SK-N-SH (cell line): ENCODE results near the gene NAA20. TPM values are rescaled to one million over a fixed set of nuclear protein-coding genes. Genes with fewer than 3 reads are reported as not detected.

ENCODE experiments used
- CTCF ChIA-PET: fragments of 300-600, 350-600 bp; formaldehyde crosslinking; extraction: SDS; loops from one replicate; lab custom pipeline; 2021; lab: Yijun Ruan, JAX
- POLR2A ChIA-PET: fragments of 350-600 bp; sonication (Branson Sonifier 250); formaldehyde crosslinking; extraction: SDS; loops from one replicate; lab custom pipeline; 2020; ENCODE audit warnings: antibody characterized with exemption, inconsistent platforms; lab: Yijun Ruan, JAX
- DNase-seq: peaks from one replicate; pipeline ENCODE4 v3.0.0; 2012
- H2AFZ ChIP-seq: fragments of 200-600 bp; sonication (generic); 2 replicates; pipeline ENCODE4 v1.8.1; 2016; ENCODE audit warnings: antibody characterized with exemption, mild to moderate bottlenecking, low read depth
- H3F3A ChIP-seq: fragments of 200-600 bp; sonication (generic); replicated peaks from 2 replicates; pipeline ENCODE3; 2016; ENCODE audit warnings: antibody characterized with exemption, mild to moderate bottlenecking; ENCODE audit not compliant: insufficient read depth
- H3K27ac ChIP-seq, 2 experiments: fragments of 200-500 bp in 1 of 2; fragments of 200-600 bp in 1 of 2; sonication (Bioruptor generic) in 1 of 2; sonication (generic), shearing (Covaris generic) in 1 of 2; 2 replicates each; pipeline versions ENCODE4 v1.5.1 to v1.6.1; 2014 to 2016; ENCODE audit warnings: low read depth in 2 of 2, inconsistent platforms in 1 of 2, low read length in 1 of 2, mild to moderate bottlenecking in 1 of 2, mixed read lengths in 1 of 2
- H3K27me3 ChIP-seq: fragments of 200-600 bp; sonication (generic), shearing (Covaris generic); 2 replicates; pipeline ENCODE4 v1.6.1; 2016; ENCODE audit warnings: mixed run types; ENCODE audit not compliant: insufficient read depth
- H3K36me3 ChIP-seq, 2 experiments: fragments of 200-500 bp in 1 of 2; fragments of 200-600 bp in 1 of 2; sonication (Bioruptor generic) in 1 of 2; sonication (generic) in 1 of 2; replicated peaks in 1 of 2; 2 replicates each; pipeline versions ENCODE3 to v1.5.1; 2014 to 2016; ENCODE audit warnings: low read length in 1 of 2, mild to moderate bottlenecking in 1 of 2; ENCODE audit not compliant: insufficient read depth in 2 of 2, control insufficient read depth in 1 of 2
- H3K4me1 ChIP-seq, 2 experiments: fragments of 200-500 bp in 1 of 2; fragments of 200-600 bp in 1 of 2; sonication (Bioruptor generic) in 1 of 2; sonication (generic), shearing (Covaris generic) in 1 of 2; 2 replicates each; pipeline versions ENCODE4 v1.5.1 to v1.6.1; 2014 to 2016; ENCODE audit warnings: low read depth in 1 of 2, low read length in 1 of 2, mixed run types in 1 of 2; ENCODE audit not compliant: insufficient read depth in 2 of 2, control insufficient read depth in 1 of 2
- H3K4me2 ChIP-seq: fragments of 200-600 bp; sonication (generic), shearing (Covaris generic); 2 replicates; pipeline ENCODE4 v1.6.1; 2017; ENCODE audit warnings: mixed run types
- H3K4me3 ChIP-seq, 2 experiments: fragments of 200-500 bp in 1 of 2; fragments of 200-600 bp in 1 of 2; sonication (Bioruptor generic) in 1 of 2; sonication (generic), shearing (Covaris generic) in 1 of 2; 2 replicates each; pipeline versions ENCODE4 v1.5.1 to v1.8.1; 2014 to 2016; ENCODE audit warnings: low read depth in 2 of 2, inconsistent platforms in 1 of 2, low read length in 1 of 2, mild to moderate bottlenecking in 1 of 2, mixed read lengths in 1 of 2, moderate library complexity in 1 of 2
- H3K79me2 ChIP-seq: fragments of 200-600 bp; sonication (generic); 2 replicates; pipeline ENCODE4 v1.8.1; 2017; ENCODE audit warnings: mild to moderate bottlenecking; ENCODE audit not compliant: insufficient read depth
- H3K9ac ChIP-seq: fragments of 200-600 bp; sonication (generic); 2 replicates; pipeline ENCODE4 v1.6.1; 2017; ENCODE audit warnings: mixed run types
- H3K9me2 ChIP-seq: fragments of 200-600 bp; sonication (generic); 2 replicates; pipeline ENCODE4 v1.6.1; 2017; ENCODE audit warnings: mixed run types
- H3K9me3 ChIP-seq: fragments of 200-600 bp; sonication (generic); 2 replicates; pipeline ENCODE4 v1.6.1; 2017; ENCODE audit warnings: mixed run types, mild to moderate bottlenecking, moderate library complexity
- H4K20me1 ChIP-seq: fragments of 200-600 bp; sonication (generic); 2 replicates; pipeline ENCODE4 v1.6.1; 2017; ENCODE audit warnings: mild to moderate bottlenecking, mixed run types; ENCODE audit not compliant: insufficient read depth
- EP300 ChIP-seq, 2 experiments: IDR thresholded peaks; 2 replicates each; pipeline versions ENCODE4 v1.4.0 to v1.6.1; 2012; ENCODE audit warnings: borderline replicate concordance in 1 of 2, low read depth in 1 of 2, low read length in 1 of 2
- FOSL2 ChIP-seq: IDR thresholded peaks from 2 replicates; pipeline ENCODE4 v1.4.0; 2012; ENCODE audit warnings: low read depth, mild to moderate bottlenecking, moderate library complexity, borderline replicate concordance
- JUND ChIP-seq: IDR thresholded peaks from 2 replicates; pipeline ENCODE4 v1.4.0; 2012
- MAX ChIP-seq: IDR thresholded peaks from 2 replicates; pipeline ENCODE4 v1.4.0; 2012; ENCODE audit warnings: low read depth
- MEF2A ChIP-seq: IDR thresholded peaks from 2 replicates; pipeline ENCODE4 v1.4.0; 2012; ENCODE audit warnings: low read depth, borderline replicate concordance
- PBX3 ChIP-seq: IDR thresholded peaks from 2 replicates; pipeline ENCODE4; 2012
- RAD21 ChIP-seq: IDR thresholded peaks from 2 replicates; pipeline ENCODE4 v1.6.1; 2012; ENCODE audit warnings: mild to moderate bottlenecking, low read length
- YY1 ChIP-seq: IDR thresholded peaks from 2 replicates; pipeline ENCODE4 v1.4.0; 2012; ENCODE audit warnings: low read depth, mild to moderate bottlenecking
- WGBS: methylation state at CpG from one replicate; pipeline ENCODE4 v1.1.6; 2017; ENCODE audit warnings: low lambda C conversion rate; 5-methylcytosine and 5-hydroxymethylcytosine counted together
- polyA plus RNA-seq, 3 experiments: library from polyadenylated mRNA; depleted of rRNA; stranded (reverse); fragments of >200 nt; gene quantifications; 2 replicates each; pipeline ENCODE4 v1.2.3, GENCODE V29; 2012
- TF ChIP-seq, protein P1 (sequence below): fragments of 200-600 bp; sonication (generic); IDR thresholded peaks from 2 replicates; pipeline ENCODE4 v1.6.1; 2017; ENCODE audit warnings: antibody characterized with exemption, mild to moderate bottlenecking, moderate library complexity

Gene NAA20
- polyA plus RNA-seq, 1 of the 3 experiments (the other 2 are of a cell fraction): 85.0 TPM

- CTCF ChIA-PET: interaction anchor here (1.2 to 1.6 kb wide), 3 partner anchors 11 to 215 kb away, joined by 3 to 5 read pairs (median 3); no protein-coding TSS in a partner anchor
Observed at GRCh38 chr20:19998990-19999705, 18.0 kb upstream of the NAA20 start.

GRCh38 chr20:20000211-20000968 is 16.8 kb upstream of the NAA20 start:
- no peaks in the 10 kb centered on the region for H3K9me2 ChIP-seq
- 89% methylated on average over 14 of the region's 14 CpGs for whole genome bisulfite sequencing
- no peaks in the 10 kb centered on the region for H3K27me3 ChIP-seq
- DNase-seq: no peak
- H3K4me1 ChIP-seq: peaks cover 6 to 13% of the 10 kb centered on the region in 2 experiments; a peak in 2 of 4 replicates
- H3K36me3 ChIP-seq: peaks cover 0 to 3% of the 10 kb centered on the region in 2 experiments
- peaks cover 1% of the 10 kb centered on the region for H3F3A ChIP-seq
- H4K20me1 ChIP-seq: no peaks in the 10 kb centered on the region
- CTCF ChIA-PET: interaction anchor here (1.1 to 1.7 kb wide), 2 partner anchors 38 to 215 kb away, joined by 3 to 5 read pairs; no protein-coding TSS in a partner anchor
- POLR2A ChIA-PET: no interaction called here
- TF ChIP-seq RAD21 (no peak), EP300 (IDR thresholded peaks at IDR 0.05; ENCODE audit: borderline replicate concordance in 1 of 2, low read depth in 1 of 2, low read length in 1 of 2) (no peak), PBX3 (no peak), FOSL2 (no peak)
- no peak overlapping the region for H3K27ac ChIP-seq
- H3K9me3 ChIP-seq: no peaks in the 10 kb centered on the region
- H3K4me3 ChIP-seq: no peak overlapping the region
- H3K79me2 ChIP-seq: 0 out of 2 replicates have a peak, but pooled peaks cover 4% of the 10 kb centered on the region
- H3K4me2 ChIP-seq: no peak overlapping the region
- H3K9ac ChIP-seq: no peak overlapping the region
- H2AFZ ChIP-seq: no peak overlapping the region

More at GRCh38 chr20:19998990-19999705, 18.0 kb upstream of the NAA20 start:
- Histone ChIP-seq H3K27ac (no peak overlapping the region), H2AFZ (no peak overlapping the region), H3F3A (peaks cover 14% of the 10 kb centered on the region), H3K79me2 (0 out of 2 replicates have a peak, but pooled peaks cover 4% of the 10 kb centered on the region), H3K4me2 (no peak overlapping the region), H3K27me3 (no peaks in the 10 kb centered on the region), H4K20me1 (no peaks in the 10 kb centered on the region), H3K9me2 (no peaks in the 10 kb centered on the region), H3K9ac (no peak overlapping the region), H3K4me3 (no peak overlapping the region), H3K9me3 (no peaks in the 10 kb centered on the region), H3K36me3 (peaks cover 0 to 3% of the 10 kb centered on the region in 2 experiments), H3K4me1 (peaks cover 14 to 26% of the 10 kb centered on the region in 2 experiments)
- POLR2A ChIA-PET: no interaction called here
- DNase-seq: no peak
- TF ChIP-seq MAX (no peak), MEF2A (no peak), YY1 (no peak), JUND (no peak)
- TF ChIP-seq, protein P1, sequence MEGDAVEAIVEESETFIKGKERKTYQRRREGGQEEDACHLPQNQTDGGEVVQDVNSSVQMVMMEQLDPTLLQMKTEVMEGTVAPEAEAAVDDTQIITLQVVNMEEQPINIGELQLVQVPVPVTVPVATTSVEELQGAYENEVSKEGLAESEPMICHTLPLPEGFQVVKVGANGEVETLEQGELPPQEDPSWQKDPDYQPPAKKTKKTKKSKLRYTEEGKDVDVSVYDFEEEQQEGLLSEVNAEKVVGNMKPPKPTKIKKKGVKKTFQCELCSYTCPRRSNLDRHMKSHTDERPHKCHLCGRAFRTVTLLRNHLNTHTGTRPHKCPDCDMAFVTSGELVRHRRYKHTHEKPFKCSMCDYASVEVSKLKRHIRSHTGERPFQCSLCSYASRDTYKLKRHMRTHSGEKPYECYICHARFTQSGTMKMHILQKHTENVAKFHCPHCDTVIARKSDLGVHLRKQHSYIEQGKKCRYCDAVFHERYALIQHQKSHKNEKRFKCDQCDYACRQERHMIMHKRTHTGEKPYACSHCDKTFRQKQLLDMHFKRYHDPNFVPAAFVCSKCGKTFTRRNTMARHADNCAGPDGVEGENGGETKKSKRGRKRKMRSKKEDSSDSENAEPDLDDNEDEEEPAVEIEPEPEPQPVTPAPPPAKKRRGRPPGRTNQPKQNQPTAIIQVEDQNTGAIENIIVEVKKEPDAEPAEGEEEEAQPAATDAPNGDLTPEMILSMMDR: no peak
- WGBS: 80% methylated on average over 5 of the region's 7 CpGs
